Prostate gland (tissue), 2 donors: Measurements from ENCODE around the gene ADAMTS17. TPM values are rescaled to one million over a fixed set of nuclear protein-coding genes. Genes with fewer than 3 reads are reported as not detected.
A peak's percentile ranks its signal among the peaks of the same experiment; 100 is the strongest.

Experiments
- DNase-seq: peaks from one replicate; pipeline ENCODE4 v3.0.0-alpha.2; 2019; ENCODE audit warnings: low spot score
- H3K27ac ChIP-seq, 2 donors: fragments of 200-600 bp; sonication (generic); 2 replicates each; pipeline ENCODE4 v1.5.1; 2017 to 2019
- H3K27me3 ChIP-seq: fragments of 200-600 bp; sonication (generic); replicated peaks from 2 replicates; pipeline ENCODE4 v1.5.1; 2019; ENCODE audit not compliant: insufficient read depth
- H3K36me3 ChIP-seq, 2 donors: fragments of 200-600 bp; sonication (generic); 1 replicate in 1 of 2; 2 replicates in 1 of 2; pipeline versions ENCODE4 v1.5.1 to v1.8.1; 2017 to 2019
- H3K4me1 ChIP-seq: fragments of 200-600 bp; sonication (generic); replicated peaks from 2 replicates; pipeline ENCODE4 v1.5.1; 2019
- H3K4me3 ChIP-seq, 2 donors: fragments of 200-600 bp; sonication (generic); 2 replicates each; pipeline ENCODE4 v1.5.1; 2017 to 2019
- H3K9me3 ChIP-seq: fragments of 200-600 bp; sonication (generic); 2 replicates; pipeline ENCODE4 v1.5.1; 2017
- CTCF ChIP-seq, 4 experiments: fragments of 200-600 bp in 2 of 4; fragments of 450-650 bp in 2 of 4; sonication (generic) in 2 of 4; IDR thresholded peaks; 1 replicate in 3 of 4; 2 replicates in 1 of 4; pipeline ENCODE4 v1.5.1; 2016 to 2019; ENCODE audit warnings: antibody characterized with exemption in 4 of 4, mild to moderate bottlenecking in 2 of 4, moderate library complexity in 2 of 4
- POLR2A ChIP-seq: fragments of 450-650 bp; IDR thresholded peaks from one replicate; pipeline ENCODE4 v1.6.1; 2016; ENCODE audit warnings: antibody characterized with exemption, mild to moderate bottlenecking
- POLR2AphosphoS5 ChIP-seq: sonication (generic); formaldehyde crosslinking; IDR thresholded peaks from one replicate; pipeline ENCODE4 v1.6.1; 2017; ENCODE audit warnings: antibody characterized with exemption
- WGBS: methylation state at CpG from one replicate; pipeline ENCODE4 v1.1.5; 2018; 5-methylcytosine and 5-hydroxymethylcytosine counted together
- intact Hi-C: fragments of 100-400 bp; cut with DNase I; formaldehyde crosslinking; loops from one replicate; pipeline ENCODE4 v1.14.2; 2022
- total RNA-seq, 2 donors: library from RNA; depleted of rRNA; stranded (reverse); fragments of >200 nt; gene quantifications; one replicate each; pipeline ENCODE4 v1.1.0, GENCODE V29; 2016

Gene ADAMTS17
- total RNA-seq, 2 donors from 2014 or later = 2.7 to 5.6 TPM

- no peak overlapping the region for H3K4me3 ChIP-seq
- H3K27me3 ChIP-seq = no peaks in the 10 kb centered on the region
- H3K4me1 ChIP-seq = no peaks in the 10 kb centered on the region
- no peaks in the 10 kb centered on the region for H3K36me3 ChIP-seq
- intact Hi-C loops = no loop called here
- H3K27ac ChIP-seq = no peak overlapping the region
- 79% methylated on average over 11 of the region's 11 CpGs for WGBS
- no peaks in the 10 kb centered on the region for H3K9me3 ChIP-seq
- TF ChIP-seq POLR2AphosphoS5 = no peak
- peak; percentile 3 for DNase-seq
Observed at GRCh38 chr15:99956022-99956775, 385.6 kb downstream of the ADAMTS17 start.

- no peak for TF ChIP-seq POLR2A
- TF ChIP-seq CTCF (IDR thresholded peaks at IDR 0.05) = no peak
- TF ChIP-seq POLR2AphosphoS5 = no peak
- Histone ChIP-seq H3K9me3 (no peaks in the 10 kb centered on the region), H3K27me3 (no peaks in the 10 kb centered on the region), H3K4me3 (no peak overlapping the region), H3K36me3 (no peaks in the 10 kb centered on the region), H3K27ac (no peak overlapping the region), H3K4me1 (no peaks in the 10 kb centered on the region)
- intact Hi-C loops = no loop called here
- WGBS = 91% methylated on average over 6 of the region's 6 CpGs
- peak; percentile 3 for DNase-seq
Observed at GRCh38 chr15:99955532-99955931, 386.2 kb downstream of the ADAMTS17 start.

GRCh38 chr15:99955181-99955525 lies 386.6 kb downstream of the ADAMTS17 start:
- Histone ChIP-seq H3K4me1 (no peaks in the 10 kb centered on the region), H3K36me3 (no peaks in the 10 kb centered on the region), H3K27ac (no peak overlapping the region), H3K4me3 (no peak overlapping the region), H3K27me3 (no peaks in the 10 kb centered on the region), H3K9me3 (no peaks in the 10 kb centered on the region)
- DNase-seq = peak; percentile 0
- no peak for TF ChIP-seq CTCF (IDR thresholded peaks at IDR 0.05)
- no peak for TF ChIP-seq POLR2AphosphoS5
- no peak for TF ChIP-seq POLR2A
- WGBS = 94% methylated on average over 1 of the region's 1 CpG
- intact Hi-C loops = no loop called here

- Histone ChIP-seq H3K4me3 (no peak overlapping the region), H3K9me3 (no peaks in the 10 kb centered on the region), H3K27me3 (no peaks in the 10 kb centered on the region), H3K27ac (no peak overlapping the region), H3K4me1 (no peaks in the 10 kb centered on the region), H3K36me3 (no peaks in the 10 kb centered on the region)
- 80% methylated on average over 11 of the region's 11 CpGs for WGBS
- DNase-seq = peak; percentile 8
- intact Hi-C loops = no loop called here
- TF ChIP-seq POLR2AphosphoS5 = no peak
- TF ChIP-seq CTCF (IDR thresholded peaks at IDR 0.05) = no peak
- TF ChIP-seq POLR2A = no peak
Observed at GRCh38 chr15:99954361-99955180, 387.2 kb downstream of the ADAMTS17 start.

GRCh38 chr15:99953886-99954285 lies 387.9 kb downstream of the ADAMTS17 start:
- intact Hi-C loops = no loop called here
- WGBS = 91% methylated on average over 7 of the region's 7 CpGs
- H3K9me3 ChIP-seq = no peaks in the 10 kb centered on the region
- H3K27me3 ChIP-seq = no peaks in the 10 kb centered on the region
- no peak overlapping the region for H3K27ac ChIP-seq
- no peaks in the 10 kb centered on the region for H3K36me3 ChIP-seq
- no peak overlapping the region for H3K4me3 ChIP-seq
- H3K4me1 ChIP-seq = no peaks in the 10 kb centered on the region
- peak; percentile 1 for DNase-seq
- TF ChIP-seq POLR2AphosphoS5 = no peak
- TF ChIP-seq POLR2A = no peak
- TF ChIP-seq CTCF (IDR thresholded peaks at IDR 0.05) = no peak
